PC-3 (cell line): Measurements from ENCODE around the gene PPARD.

ENCODE experiments used
- CTCF ChIP-seq: fragments of 300-600 bp; sonication (generic); conservative IDR thresholded peaks from 2 replicates; pipeline ENCODE4 v1.5.1; 2017; ENCODE audit warnings: antibody characterized with exemption, low read depth, mild to moderate bottlenecking, low read length
- EZH2 ChIP-seq: fragments of 300-600 bp; sonication (generic); IDR thresholded peaks from one replicate; pipeline ENCODE4 v1.6.1; 2017; ENCODE audit warnings: antibody characterized with exemption, mild to moderate bottlenecking, low read length; ENCODE audit not compliant: unreplicated experiment

GRCh38 chr6:35401514-35401913, 59.2 kb downstream of the PPARD start:
- TF ChIP-seq CTCF = no peak
- no peak for TF ChIP-seq EZH2
